Activated T-cell treated with anti-CD3 and anti-CD28 coated beads, Interleukin-2, amount 50 U/mL, for 1 hour (primary cell): ENCODE measurements around the gene IZUMO2.
"Not testable (repeated sequence)": the region's sequence is repeated elsewhere in the genome, so short reads cannot be mapped to it uniquely, and the experiment has no call there.

Source experiments
- DNase-seq: peaks from one replicate; pipeline ENCODE4 v3.0.0-alpha.2; 2020

Gene IZUMO2

GRCh38 chr19:50181121-50181520 is 18.0 kb upstream of the IZUMO2 start:
- DNase-seq: no peak

- DNase-seq: no peak
Measured at GRCh38 chr19:50178859-50179537, 15.9 kb upstream of the IZUMO2 start.

DNA sequence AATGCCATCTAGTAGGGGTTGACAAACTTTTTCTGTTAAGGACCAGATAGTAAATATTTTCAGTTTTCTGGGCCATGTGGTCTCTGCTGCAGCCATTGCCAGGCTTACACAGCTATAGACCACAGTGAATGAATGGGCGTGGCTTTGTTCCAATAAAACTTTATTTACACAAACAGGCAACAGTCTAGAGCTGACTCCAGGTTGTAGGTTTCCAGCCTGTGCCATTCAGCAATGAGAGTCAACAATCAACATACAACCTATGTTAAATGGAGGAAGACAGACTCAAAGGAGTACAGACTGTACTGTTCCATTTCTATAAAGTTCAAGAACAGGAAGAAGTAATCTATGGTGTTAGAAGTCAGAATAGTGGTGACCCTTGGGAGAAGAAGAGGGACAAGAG is 15.2 kb upstream of the IZUMO2 start:
- DNase-seq: no peak

- no peak for DNase-seq
Measured at GRCh38 chr19:50176775-50177174, 13.7 kb upstream of the IZUMO2 start.

- DNase-seq: no peak
Measured at GRCh38 chr19:50175924-50176323, 12.8 kb upstream of the IZUMO2 start.

DNA sequence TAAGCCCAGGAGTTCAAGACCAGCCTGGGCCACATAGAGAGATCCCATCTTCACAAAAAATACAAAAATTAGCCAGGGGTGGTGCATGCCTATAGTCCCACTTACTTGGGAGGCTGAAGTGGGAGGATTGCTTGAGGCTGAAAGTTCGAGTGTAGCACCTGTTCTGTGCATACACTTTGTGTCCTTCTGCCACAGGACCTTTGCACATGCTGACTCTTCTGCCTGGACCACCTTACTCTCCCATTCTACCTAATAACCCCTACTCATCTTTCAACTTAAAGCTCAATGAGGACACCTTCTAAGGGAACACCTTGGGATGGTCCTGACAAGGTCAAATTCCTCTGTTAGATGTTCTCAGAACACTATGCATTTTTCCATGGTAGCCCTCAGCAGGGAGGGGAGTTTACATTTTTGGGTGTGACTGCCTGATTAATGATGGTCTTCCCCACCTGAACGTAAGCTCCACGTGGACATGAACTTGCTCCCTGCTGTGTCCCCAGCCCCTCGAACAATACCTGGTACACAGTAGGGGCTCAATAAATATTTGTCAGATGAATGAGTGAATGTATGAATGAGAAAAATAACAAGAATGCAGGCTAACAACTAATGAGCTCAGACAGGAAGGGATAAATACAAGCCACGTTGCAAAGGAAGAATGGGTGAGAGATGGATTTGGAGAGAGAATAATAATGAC is 11.2 kb upstream of the IZUMO2 start:
- DNase-seq: no peak

GRCh38 chr19:50173127-50173526 is 10.0 kb upstream of the IZUMO2 start:
- no peak for DNase-seq

DNA sequence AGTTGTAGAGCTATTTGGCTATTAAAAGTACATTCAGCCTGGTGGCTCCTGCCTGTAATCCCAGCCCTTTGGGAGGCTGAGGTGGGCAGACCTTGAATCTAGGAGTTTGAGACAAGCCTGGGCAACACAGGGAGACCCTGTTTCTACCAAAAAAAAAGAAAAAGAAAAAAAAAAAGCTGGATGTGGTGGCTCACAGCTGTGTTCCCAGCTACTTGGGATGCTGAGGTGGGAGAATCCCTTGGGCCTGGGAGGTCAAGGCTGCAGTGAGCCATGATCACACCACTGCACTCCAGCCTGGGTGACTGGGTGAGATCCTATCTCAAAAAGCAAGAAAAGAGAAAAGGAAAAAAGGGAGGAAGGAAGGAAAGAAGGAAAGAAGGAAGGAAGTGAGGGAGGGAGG is 9.6 kb upstream of the IZUMO2 start:
- no peak for DNase-seq

DNA sequence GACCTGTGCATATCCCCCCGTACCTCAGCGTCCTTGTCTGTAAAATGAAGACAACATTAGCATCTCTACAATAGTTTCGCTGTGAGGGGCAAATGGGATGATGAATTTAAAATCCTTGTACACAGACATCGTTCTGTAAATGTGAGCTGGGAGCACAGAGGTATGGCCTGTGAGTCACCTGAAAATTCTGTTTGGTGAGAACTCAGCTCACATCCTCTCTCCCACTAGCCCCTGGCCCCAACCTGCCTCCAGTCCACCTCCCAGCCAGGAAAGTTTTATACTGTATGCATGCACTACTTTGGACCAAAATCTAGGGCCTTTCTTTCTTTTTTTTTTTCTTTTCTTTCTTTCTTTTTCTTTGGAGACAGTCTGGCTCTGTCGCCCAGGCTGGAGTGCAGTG is 8.7 kb upstream of the IZUMO2 start:
- DNase-seq: no peak

DNA sequence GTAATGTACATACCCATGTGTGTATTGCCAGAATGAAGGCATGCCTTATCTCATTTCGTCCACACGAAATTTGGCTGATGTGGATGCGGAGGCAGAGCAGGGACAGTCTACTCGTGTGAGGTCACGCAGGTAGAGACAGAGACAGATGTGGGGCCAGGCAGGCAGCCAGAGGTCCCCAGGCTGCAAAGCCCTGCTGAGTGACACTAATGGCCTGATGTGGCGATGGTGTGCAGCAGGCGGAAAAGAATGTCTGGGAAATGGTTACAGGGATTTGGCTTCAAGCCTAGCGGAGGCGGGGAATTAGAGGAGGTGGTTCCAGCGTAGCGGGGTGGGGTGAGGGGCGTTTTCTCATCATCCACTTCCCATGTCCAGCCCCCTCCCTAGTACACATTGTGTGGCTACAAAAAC is 4.2 kb upstream of the IZUMO2 start:
- no peak for DNase-seq

GRCh38 chr19:50159078-50159477 is 4.0 kb downstream of the IZUMO2 start:
- DNase-seq: no peak

DNA sequence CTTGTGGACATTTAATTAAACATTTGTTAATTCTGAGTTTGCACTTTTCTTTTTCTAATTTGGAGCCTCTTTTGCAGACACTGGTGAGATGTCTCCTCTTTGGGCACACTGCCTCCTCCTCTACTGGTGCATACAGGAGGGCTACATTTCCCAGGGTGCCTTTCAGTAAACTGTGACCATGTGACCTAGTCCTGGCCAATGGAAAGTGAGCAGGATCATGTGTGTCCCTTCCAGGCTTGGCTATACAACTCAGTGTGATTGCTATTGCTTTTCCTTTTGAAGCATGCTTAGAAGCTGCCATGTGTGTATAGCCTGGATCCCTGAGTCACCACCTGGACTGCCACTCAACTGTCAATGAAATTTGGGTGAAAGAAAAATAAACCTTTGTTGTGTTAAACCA is 4.5 kb downstream of the IZUMO2 start:
- DNase-seq: no peak

- no peak for DNase-seq
Measured at GRCh38 chr19:50155520-50156109, 7.5 kb downstream of the IZUMO2 start.

DNA sequence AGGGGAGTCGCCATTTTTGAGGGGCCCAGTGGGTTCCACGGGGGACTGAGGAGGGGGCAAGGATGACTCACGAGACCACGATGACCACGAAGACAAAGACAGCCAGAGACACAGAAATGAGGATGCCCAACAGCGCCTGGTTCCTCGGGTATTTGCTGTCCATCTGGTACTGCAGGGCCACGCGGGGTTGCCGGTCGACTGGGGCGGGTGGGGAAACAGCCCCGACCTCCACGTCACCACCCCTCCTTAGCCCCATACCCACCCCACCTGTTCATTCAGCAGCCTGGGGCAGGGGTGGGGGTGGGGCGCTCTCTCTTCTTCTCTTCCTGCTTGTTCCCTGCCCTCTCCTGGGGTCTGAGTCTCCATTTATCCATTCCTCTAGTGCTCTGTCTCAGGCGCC is 8.6 kb downstream of the IZUMO2 start:
- no peak for DNase-seq

DNA sequence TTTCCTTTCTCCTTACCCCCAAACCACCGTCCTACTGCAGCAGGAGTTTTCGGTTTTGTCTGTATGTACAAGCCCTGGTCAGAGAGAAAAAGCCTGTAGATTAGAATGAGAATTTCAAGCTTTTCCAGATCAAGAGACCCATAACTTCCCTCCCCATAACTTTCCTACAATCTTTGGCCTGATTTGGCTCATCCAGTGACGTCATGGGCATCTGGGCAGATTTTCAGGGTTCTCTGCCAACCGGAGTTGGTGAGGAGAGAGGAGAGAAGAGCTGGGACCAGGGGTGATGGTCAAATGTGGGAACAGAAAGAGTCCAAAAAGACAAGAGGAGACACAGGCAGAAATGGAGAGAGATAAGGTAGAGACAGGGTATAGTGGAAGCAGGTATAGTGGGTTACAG is 10.5 kb downstream of the IZUMO2 start:
- DNase-seq: no peak

- no peak for DNase-seq
Measured at GRCh38 chr19:50148528-50148927, 14.6 kb downstream of the IZUMO2 start.

DNA sequence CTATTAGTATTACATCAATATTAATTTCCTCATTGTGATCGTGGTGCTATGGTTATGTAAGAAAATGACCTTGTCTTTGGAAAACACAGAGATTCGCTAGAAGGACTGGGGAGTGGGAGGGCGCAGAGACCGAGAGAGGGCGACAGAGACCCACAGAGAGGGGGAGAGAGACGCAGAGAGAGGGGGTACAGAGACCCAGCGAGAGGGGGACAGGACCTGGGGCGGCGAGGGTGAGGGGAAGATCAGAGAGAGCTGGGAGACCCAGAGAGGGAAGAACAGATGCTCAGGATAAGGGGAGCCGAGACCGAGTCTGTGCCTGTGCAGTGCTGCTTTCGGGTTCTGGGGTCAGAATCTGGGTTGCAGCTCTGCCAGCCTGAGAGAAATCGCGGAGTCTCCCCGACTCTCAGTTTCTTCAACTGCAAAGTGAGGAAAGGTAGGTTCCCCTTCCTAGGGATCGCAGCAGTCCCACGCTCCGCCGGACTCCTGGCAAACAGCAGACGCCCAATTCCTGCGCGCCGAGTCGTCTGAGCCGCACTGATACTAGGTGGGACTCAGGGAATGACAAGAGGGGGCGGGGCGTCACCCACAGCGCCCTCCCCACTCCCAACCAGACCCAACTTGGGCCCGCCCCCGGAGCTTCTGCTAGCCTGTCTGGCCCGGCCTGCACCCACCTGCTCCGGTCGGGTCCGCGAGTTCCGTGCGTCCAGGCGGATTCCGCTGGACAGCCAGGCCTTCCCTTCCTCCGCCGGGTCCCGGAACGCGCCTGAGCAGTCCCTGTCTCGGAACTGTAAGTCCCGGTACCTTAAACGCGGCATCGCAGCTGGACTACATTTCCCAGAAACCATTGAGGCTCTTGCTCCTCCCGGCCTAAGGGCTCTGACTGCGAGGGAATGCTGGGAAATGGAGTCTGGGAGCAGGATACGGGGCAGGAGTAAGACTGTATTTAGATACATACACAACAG is 15.3 kb downstream of the IZUMO2 start:
- DNase-seq: peak; percentile 82

DNA sequence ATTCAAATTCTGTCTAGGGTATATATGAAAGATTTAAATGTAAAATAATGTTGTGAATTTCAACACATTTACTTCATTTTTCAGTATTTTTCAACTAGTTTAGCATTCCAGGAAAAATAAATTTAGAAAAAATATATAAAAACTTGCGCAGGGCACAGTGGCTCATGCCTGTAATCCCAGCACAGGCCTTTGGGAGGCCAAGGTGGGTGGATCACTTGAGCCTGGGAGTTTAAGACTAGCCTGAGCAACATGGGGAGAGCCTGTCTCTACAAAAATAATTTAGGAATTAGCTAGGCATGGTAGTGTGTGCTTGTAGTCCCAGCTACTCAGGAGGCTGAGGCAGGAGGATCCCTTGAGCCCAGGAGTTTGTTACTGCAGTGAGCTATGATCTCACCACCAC is 21.2 kb downstream of the IZUMO2 start:
- DNase-seq: not testable (repeated sequence)

- DNase-seq: not testable (repeated sequence)
Measured at GRCh38 chr19:50140118-50140845, 22.8 kb downstream of the IZUMO2 start.

DNA sequence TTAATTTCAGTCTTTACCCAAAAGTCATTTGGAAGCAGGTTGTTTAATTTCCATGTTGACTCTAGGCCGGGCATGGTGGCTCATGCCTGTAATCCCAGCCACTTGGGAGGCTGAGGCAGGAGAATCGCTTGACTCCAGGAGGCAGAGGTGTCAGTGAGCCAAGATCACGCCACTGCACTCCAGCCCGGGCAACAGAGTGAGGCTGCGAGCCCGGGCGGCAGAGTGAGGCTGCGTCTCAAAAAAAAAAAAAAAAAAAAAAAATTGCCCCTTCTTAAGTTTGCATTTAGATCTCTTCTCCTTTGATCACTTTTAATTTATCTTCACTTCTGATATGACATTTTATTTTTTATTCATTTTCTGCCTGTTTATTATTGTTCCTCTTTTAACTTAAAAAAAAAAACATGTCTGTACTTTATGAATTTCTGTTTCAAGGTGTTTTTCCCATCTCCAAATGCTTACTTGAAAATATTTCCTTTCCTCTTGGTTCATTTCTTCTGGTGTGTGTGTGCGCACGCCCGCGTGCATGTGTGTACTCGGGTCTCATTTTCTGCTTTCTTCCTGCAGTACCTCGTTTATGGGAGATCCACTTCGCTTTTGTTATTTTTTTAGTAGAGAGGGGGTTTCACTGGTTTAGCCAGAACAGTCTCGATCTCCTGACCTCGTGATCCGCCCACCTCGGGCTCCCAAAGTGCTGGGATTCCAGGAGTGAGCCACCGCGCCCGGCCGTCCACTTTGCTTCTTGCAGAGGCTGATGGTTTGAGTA is 26.3 kb downstream of the IZUMO2 start:
- DNase-seq: not testable (repeated sequence)

DNA sequence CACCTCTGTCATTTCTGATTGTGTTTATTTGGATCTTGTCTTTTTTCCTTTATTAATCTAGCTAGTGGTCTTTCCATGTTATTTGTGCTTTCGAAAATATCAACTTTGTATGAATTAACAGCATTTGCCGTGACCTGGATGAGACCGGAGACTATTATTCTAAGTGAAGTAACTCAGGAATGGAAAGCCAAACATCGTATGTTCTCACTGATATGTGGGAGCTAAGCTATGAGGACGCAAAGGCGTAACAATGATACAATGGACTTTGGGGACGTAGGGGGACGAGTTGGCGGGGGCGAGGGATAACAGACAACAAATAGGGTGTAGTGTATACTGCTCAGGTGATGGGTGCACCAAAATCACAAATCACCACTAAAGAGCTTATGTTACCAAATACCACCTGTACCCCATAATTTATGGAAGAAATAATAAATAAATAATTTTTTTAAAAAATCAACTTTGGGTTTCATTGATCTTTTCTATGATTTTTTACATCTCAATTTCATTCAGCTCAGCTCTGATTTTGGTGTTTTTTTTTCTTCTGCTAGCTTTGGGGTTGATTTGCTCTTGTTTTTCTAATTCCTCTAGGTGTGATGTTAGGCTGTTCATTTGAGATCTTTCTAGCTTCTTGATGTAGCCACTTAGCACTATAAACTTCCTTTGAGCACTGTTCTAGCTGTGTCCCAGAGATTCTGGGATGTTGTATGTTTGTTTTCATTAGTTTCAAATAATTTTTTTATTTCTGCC is 27.1 kb downstream of the IZUMO2 start:
- DNase-seq: not testable (repeated sequence)
